RWPE1 (cell line): Measurements from ENCODE around the gene COL4A1.

Experiments used
- CTCF ChIA-PET: fragments of 350-600 bp; sonication (Branson Sonifier 250); formaldehyde crosslinking; extraction: SDS; loops from one replicate; lab custom pipeline; 2021; lab: Yijun Ruan, JAX
- POLR2A ChIA-PET: fragments of 400-600 bp; formaldehyde crosslinking; extraction: SDS; loops from one replicate; lab custom pipeline; 2020; ENCODE audit warnings: antibody characterized with exemption; ENCODE audit not compliant: low non-redundant PET; lab: Yijun Ruan, JAX
- DNase-seq: peaks from one replicate; pipeline ENCODE4 v3.0.0; 2012; ENCODE audit warnings: low spot score
- H3K27ac ChIP-seq: fragments of 450-650 bp; 2 replicates; pipeline ENCODE4 v1.5.1; 2017
- TF ChIP-seq, protein P1 (sequence below): fragments of 450-650 bp; conservative IDR thresholded peaks from 2 replicates; pipeline ENCODE4 v1.5.1; 2017; ENCODE audit warnings: low read depth, mild to moderate bottlenecking

COL4A1 gene

DNA sequence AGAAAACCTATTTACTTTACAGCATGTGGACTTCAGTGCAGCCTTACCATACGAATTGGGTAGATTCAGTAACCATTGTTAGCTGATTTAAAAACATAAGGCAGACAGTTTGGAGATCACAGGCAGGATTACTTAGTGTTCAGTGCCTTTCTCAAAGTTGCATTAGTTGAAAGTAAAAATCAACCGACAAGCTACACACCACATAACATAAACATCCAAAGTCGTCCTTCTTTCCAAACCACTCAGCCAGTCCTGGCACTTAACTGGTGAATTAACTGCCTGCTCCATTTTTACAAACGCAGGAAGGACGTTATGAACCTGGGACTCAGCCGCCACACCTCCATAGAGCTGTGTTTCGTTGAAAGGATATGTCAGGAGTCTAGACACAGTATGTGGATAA, 91.4 kb downstream of the COL4A1 start:
- DNase-seq = no peak
- TF ChIP-seq, protein P1, sequence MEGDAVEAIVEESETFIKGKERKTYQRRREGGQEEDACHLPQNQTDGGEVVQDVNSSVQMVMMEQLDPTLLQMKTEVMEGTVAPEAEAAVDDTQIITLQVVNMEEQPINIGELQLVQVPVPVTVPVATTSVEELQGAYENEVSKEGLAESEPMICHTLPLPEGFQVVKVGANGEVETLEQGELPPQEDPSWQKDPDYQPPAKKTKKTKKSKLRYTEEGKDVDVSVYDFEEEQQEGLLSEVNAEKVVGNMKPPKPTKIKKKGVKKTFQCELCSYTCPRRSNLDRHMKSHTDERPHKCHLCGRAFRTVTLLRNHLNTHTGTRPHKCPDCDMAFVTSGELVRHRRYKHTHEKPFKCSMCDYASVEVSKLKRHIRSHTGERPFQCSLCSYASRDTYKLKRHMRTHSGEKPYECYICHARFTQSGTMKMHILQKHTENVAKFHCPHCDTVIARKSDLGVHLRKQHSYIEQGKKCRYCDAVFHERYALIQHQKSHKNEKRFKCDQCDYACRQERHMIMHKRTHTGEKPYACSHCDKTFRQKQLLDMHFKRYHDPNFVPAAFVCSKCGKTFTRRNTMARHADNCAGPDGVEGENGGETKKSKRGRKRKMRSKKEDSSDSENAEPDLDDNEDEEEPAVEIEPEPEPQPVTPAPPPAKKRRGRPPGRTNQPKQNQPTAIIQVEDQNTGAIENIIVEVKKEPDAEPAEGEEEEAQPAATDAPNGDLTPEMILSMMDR = no peak
- ChIA-PET POLR2A (no interaction called here), CTCF (no interaction called here)
- no peak overlapping the region for H3K27ac ChIP-seq

DNA sequence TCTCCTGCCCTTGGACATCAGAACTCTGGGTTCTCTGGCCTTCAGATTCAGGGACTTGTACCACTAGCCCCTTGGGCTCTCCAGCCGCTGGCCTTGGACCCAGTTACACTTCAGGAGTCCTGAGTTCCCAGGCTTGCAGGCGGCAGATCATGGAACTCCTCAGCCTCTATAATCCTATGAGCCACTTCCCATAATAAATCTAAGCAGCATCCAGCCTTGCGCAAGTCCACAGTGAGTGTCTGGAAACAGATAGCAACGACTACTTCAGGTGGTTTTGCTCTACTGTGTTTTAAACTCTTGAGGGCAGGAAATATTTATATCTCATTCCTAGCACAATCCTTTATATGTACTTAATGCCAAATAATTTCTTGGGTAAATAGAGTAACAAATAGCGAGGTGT, 92.3 kb downstream of the COL4A1 start:
- H3K27ac ChIP-seq = no peak overlapping the region
- TF ChIP-seq, protein P1 = no peak
- ChIA-PET POLR2A (no interaction called here), CTCF (no interaction called here)
- DNase-seq = no peak

DNA sequence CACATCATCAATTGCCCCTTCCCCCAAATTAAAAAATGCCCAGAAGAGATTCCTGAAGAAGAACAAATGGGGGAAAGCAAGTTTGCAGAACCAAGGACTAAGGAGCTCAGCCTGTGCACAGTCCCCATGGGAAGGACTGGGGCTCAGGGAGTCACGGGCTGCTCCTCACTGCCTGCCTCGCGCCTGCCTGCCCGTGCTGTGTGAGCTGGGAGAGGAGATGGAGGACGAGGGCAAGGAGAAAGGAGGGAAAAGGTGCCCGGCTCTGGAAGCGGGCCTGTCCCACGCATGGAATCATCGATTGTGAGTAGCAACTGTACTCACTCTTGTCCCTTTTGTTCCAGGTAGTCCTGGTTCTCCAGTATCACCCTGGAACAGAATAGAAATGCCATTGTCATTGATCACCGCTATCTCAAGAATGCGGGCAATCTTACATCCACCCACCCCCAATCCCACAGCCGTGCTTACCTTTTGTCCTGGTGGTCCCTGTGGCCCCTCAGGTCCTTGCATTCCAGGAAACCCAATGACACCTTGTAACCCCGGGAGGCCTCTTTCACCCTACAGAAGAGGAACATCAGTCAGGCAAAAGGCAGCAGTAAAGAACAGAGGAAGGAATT, 93.4 kb downstream of the COL4A1 start:
- no peak for DNase-seq
- POLR2A ChIA-PET = no interaction called here
- no peak overlapping the region for H3K27ac ChIP-seq
- CTCF ChIA-PET = no interaction called here
- TF ChIP-seq, protein P1 = no peak

DNA sequence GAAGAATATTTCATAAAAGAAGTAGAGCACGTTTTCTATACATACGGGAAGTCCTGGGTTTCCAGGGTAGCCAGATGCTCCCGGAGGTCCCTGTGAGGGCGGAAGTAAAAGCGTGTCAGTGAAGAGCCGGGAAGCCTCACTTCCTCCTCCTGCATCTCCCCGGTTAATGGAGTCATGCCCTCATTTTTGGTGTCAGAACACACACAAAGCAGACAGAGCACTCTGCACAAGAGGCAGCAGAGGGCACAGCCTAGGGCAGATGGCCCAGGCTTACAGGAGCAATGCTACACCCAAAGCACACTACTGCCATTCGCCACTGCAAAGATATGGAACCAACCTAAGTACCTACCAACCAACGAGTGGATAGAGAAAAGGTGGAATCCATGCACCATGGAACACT, 94.4 kb downstream of the COL4A1 start:
- no peak overlapping the region for H3K27ac ChIP-seq
- TF ChIP-seq, protein P1 = no peak
- ChIA-PET CTCF (no interaction called here), POLR2A (no interaction called here)
- DNase-seq = no peak

DNA sequence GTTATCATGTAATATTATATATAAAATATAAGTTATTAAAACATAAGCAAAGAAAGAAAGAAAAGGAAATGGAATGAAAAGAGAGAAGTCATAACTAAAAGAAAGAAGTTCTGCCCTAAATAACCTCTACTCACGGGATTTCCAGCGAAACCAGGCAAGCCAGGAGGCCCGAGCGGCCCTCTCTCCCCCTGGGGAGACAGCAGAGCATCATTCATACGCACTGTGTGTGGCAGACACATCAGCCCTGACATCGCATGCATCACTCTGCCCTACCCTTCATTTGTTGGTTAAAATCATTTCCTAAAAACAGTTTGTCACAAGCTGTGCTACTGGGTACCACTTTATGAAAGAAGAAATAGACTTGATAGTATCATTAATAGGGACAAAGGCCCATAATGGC, 95.2 kb downstream of the COL4A1 start:
- H3K27ac ChIP-seq = no peak overlapping the region
- ChIA-PET CTCF (no interaction called here), POLR2A (no interaction called here)
- DNase-seq = no peak
- TF ChIP-seq, protein P1 = no peak

DNA sequence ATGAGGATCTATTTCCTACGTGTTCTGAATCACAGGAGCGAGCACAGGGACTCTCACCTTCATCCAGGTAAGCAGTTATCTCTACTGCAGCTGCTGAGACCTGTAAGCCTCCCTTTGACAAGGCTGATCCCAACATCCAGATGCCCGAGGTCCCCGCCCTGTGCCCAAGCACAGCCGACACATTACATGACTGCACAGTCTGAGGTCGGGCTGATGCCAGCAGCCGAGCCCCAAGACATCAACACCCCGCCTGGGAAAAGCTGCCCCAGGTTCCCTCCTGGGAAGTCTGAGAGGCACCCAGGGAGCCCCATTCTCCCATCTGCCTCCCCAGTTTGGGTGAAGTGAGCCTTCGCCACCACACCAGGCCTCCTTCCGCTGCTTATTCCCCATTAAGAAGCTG, 95.9 kb downstream of the COL4A1 start:
- POLR2A ChIA-PET = no interaction called here
- no peak overlapping the region for H3K27ac ChIP-seq
- CTCF ChIA-PET = interaction anchor here (0.6 kb wide), 1 partner anchor 44 kb away, joined by 5 read pairs; no protein-coding TSS in a partner anchor
- TF ChIP-seq, protein P1 = no peak
- DNase-seq = no peak
